GM12891 (cell line): ENCODE results near the gene UNC79.

Experiments
- PAX5 ChIP-seq: IDR thresholded peaks from 2 replicates; pipeline ENCODE4 v1.6.1; 2011; ENCODE audit warnings: low read length, moderate library complexity, mild to moderate bottlenecking; ENCODE audit not compliant: insufficient read depth, severe bottlenecking
- POLR2A ChIP-seq: IDR thresholded peaks from 2 replicates; pipeline ENCODE4 v1.6.1; 2011; ENCODE audit warnings: low read depth, low read length, control low read depth
- POLR2AphosphoS5 ChIP-seq: IDR thresholded peaks from 2 replicates; pipeline ENCODE4 v1.6.1; 2011; ENCODE audit warnings: low read depth, low read length, control low read depth
- POU2F2 ChIP-seq: IDR thresholded peaks from 2 replicates; pipeline ENCODE4 v1.6.1; 2011; ENCODE audit warnings: low read depth, mild to moderate bottlenecking, control low read depth, low read length, moderate library complexity
- SPI1 ChIP-seq: IDR thresholded peaks from 2 replicates; pipeline ENCODE4 v1.6.1; 2011; ENCODE audit warnings: low read depth, low read length, control low read depth
- TAF1 ChIP-seq: IDR thresholded peaks from 2 replicates; pipeline ENCODE4 v1.6.1; 2011; ENCODE audit warnings: low read depth, low read length, control low read depth

- TF ChIP-seq POU2F2, result no peak
- TF ChIP-seq POLR2A, result no peak
- TF ChIP-seq TAF1, result no peak
- TF ChIP-seq POLR2AphosphoS5, result no peak
- TF ChIP-seq SPI1, result no peak
- no peak for TF ChIP-seq PAX5
These were observed 270.2 kb downstream of the UNC79 start for GRCh38 chr14:93700928-93701327.
